ENCODE data around the gene ADAMTS8. TPM values are rescaled to one million over a fixed set of nuclear protein-coding genes. Genes with fewer than 3 reads are reported as not detected.
A peak's percentile ranks its signal among the peaks of the same experiment; 100 is the strongest.

ADAMTS8 gene
- total RNA-seq, 4 donors from 2014 or later, result 10.0 to 45.6 (median 34.0) TPM

DNA sequence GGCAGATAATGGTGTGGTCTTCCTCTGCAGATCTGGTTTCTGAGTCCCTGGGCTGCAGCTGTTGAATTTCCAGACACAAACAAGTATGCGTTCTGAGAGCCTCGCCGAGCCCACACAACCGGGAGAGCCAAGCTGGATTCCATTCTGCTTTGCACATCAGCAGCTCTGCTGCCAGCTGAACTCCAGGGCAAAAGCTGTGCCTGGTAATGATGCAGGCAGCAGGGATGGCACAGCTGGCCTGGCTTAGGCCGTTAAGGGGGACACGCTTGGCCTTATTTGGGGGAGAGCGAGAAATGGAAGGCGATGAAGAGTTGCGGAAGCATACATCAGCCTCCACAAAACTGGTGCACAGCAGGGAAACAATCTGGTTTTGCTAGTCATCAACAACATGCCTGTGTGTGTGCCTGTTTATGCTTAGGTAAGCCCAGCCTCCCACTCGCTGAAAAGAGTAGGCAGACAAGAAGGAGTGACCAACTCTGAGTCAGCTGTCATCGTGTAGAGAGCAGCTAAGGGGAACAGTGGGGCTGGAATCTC is 25.1 kb downstream of the ADAMTS8 start:
- WGBS, 2 donors (ENCODE audit: low coverage in 1 of 2), result 10 to 44% methylated on average over 2 to 5 of the region's 11 CpGs
- no peak overlapping the region for H3K4me3 ChIP-seq
- no peaks in the 10 kb centered on the region for H3K9me3 ChIP-seq
- H3K4me1 ChIP-seq, result peaks cover 0 to 53% (median 22%) of the 10 kb centered on the region in 3 donors
- peaks cover 0 to 8% of the 10 kb centered on the region in 2 donors for H3K36me3 ChIP-seq
- peak overlapping the region; percentile 76 to 90 (median 84) for H3K27ac ChIP-seq
- no peaks in the 10 kb centered on the region for H3K27me3 ChIP-seq
- TF ChIP-seq POLR2A (IDR thresholded peaks at IDR 0.05), result no peak
- peak; percentile 98 for TF ChIP-seq POLR2AphosphoS5 (IDR thresholded peaks at IDR 0.05)
- TF ChIP-seq, protein P1, sequence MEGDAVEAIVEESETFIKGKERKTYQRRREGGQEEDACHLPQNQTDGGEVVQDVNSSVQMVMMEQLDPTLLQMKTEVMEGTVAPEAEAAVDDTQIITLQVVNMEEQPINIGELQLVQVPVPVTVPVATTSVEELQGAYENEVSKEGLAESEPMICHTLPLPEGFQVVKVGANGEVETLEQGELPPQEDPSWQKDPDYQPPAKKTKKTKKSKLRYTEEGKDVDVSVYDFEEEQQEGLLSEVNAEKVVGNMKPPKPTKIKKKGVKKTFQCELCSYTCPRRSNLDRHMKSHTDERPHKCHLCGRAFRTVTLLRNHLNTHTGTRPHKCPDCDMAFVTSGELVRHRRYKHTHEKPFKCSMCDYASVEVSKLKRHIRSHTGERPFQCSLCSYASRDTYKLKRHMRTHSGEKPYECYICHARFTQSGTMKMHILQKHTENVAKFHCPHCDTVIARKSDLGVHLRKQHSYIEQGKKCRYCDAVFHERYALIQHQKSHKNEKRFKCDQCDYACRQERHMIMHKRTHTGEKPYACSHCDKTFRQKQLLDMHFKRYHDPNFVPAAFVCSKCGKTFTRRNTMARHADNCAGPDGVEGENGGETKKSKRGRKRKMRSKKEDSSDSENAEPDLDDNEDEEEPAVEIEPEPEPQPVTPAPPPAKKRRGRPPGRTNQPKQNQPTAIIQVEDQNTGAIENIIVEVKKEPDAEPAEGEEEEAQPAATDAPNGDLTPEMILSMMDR (IDR thresholded peaks at IDR 0.05), result no peak
- no peak for TF ChIP-seq EP300 (IDR thresholded peaks at IDR 0.05)
- peak; percentile 90 for ATAC-seq

DNA sequence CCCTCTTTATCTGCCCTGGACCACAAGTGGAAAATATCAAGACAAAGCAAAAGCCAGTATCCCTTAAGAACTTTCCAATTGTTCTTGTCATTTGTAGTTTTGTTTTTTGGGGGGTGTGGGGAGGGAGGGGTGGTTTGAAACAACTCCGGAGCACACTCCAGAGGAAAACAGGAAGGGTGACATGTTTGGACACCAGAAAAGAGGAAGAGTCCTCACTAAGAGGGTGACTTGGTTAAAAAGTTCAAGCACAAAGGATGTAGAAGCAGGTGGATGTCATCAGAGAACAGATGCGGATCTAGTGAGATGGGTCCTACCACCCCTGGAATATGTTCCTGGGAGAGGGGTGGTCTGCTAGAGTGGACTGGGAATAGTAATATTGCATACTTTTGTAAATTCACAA is 25.8 kb downstream of the ADAMTS8 start:
- TF ChIP-seq POLR2A (IDR thresholded peaks at IDR 0.05), result no peak
- TF ChIP-seq, protein P1 (IDR thresholded peaks at IDR 0.05), result no peak
- TF ChIP-seq POLR2AphosphoS5 (IDR thresholded peaks at IDR 0.05), result no peak
- TF ChIP-seq EP300 (IDR thresholded peaks at IDR 0.05), result no peak
- no peak overlapping the region for H3K4me3 ChIP-seq
- no peak for ATAC-seq
- H3K36me3 ChIP-seq, result peaks cover 0 to 8% of the 10 kb centered on the region in 2 donors
- WGBS, 2 donors (ENCODE audit: low coverage in 1 of 2), result 45 to 80% methylated on average over 1 to 2 of the region's 2 CpGs
- no peaks in the 10 kb centered on the region for H3K27me3 ChIP-seq
- peak overlapping the region; percentile 76 to 90 (median 84) for H3K27ac ChIP-seq
- H3K9me3 ChIP-seq, result no peaks in the 10 kb centered on the region
- peaks cover 0 to 47% (median 22%) of the 10 kb centered on the region in 3 donors for H3K4me1 ChIP-seq

DNA sequence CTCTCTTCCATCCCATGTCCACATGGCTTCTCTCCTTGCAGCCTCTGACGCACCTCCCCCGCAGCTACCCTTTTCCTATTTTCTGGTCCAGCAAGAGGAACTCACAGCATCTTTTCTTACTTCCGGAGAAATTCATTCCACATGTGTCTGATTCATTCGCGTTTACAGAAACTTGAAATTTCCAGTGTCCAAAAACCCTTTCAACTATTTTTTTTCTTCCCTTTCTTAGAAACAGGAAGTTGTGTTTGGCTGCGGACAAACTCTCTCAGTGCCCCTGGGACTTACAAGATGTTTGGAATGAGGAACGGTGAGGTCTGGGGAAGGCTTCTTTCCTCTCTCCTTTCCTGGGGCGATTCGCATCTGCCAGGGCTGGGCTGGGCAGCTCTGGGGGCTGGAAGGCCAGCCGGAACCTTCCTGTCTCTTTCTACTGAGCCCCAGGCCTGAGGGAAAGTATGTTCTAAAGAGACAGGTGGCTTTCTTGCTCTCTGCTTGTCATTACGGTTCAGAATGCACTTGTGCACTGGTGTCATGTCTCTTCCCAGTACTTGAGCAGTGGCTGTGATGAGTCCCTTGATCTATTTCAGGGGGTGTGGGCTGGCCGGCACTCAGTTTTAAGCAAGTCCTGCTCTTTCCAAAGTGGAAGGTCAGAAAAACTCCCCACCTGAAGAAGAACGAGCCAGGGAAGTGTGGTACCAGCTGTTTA is 27.5 kb downstream of the ADAMTS8 start:
- TF ChIP-seq POLR2A (IDR thresholded peaks at IDR 0.05) (no peak), EP300 (IDR thresholded peaks at IDR 0.05) (no peak)
- TF ChIP-seq, protein P1 (IDR thresholded peaks at IDR 0.05), result no peak
- H3K27me3 ChIP-seq, result no peaks in the 10 kb centered on the region
- H3K9me3 ChIP-seq, result no peaks in the 10 kb centered on the region
- H3K36me3 ChIP-seq, result peaks cover 0 to 8% of the 10 kb centered on the region in 2 donors
- peaks cover 0 to 47% (median 22%) of the 10 kb centered on the region in 3 donors for H3K4me1 ChIP-seq
- peak; percentile 14 for ATAC-seq
- WGBS, 2 donors (ENCODE audit: low coverage in 1 of 2), result 29 to 49% methylated on average over 2 to 11 of the region's 13 CpGs
- H3K4me3 ChIP-seq, result no peak overlapping the region
- H3K27ac ChIP-seq, result peak overlapping the region in 3 of 4 donors; percentile 29 to 84 (median 39)

DNA sequence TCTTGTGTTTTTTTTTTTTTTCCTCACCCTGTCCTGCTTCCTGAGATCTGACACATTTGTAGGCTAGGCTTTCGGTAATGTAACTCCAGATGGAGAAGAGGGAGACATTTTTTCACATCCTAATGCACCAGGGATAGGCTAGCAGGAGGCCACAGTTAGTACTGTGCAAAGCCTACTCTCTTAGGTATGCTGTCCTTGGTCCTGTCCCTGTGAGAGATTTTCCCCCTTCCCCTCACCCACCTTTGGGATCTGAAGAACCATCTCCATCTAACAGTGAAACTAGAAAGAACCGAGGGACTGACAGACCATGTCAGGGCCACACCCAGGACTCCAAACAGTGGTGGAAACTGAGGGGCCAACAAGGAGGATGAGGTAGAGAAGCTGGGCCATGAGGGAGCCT is 29.2 kb downstream of the ADAMTS8 start:
- TF ChIP-seq POLR2AphosphoS5 (IDR thresholded peaks at IDR 0.05) (no peak), EP300 (IDR thresholded peaks at IDR 0.05) (no peak), POLR2A (IDR thresholded peaks at IDR 0.05) (no peak)
- TF ChIP-seq, protein P1 (IDR thresholded peaks at IDR 0.05), result no peak
- WGBS, 2 donors (ENCODE audit: low coverage in 1 of 2), result 88 to 100% methylated on average over 1 to 2 of the region's 2 CpGs
- H3K4me3 ChIP-seq, result no peak overlapping the region
- H3K4me1 ChIP-seq, result peaks cover 0 to 43% (median 22%) of the 10 kb centered on the region in 3 donors
- H3K27ac ChIP-seq, result no peak overlapping the region
- no peaks in the 10 kb centered on the region for H3K36me3 ChIP-seq
- no peaks in the 10 kb centered on the region for H3K27me3 ChIP-seq
- H3K9me3 ChIP-seq, result no peaks in the 10 kb centered on the region
- ATAC-seq, result no peak

DNA sequence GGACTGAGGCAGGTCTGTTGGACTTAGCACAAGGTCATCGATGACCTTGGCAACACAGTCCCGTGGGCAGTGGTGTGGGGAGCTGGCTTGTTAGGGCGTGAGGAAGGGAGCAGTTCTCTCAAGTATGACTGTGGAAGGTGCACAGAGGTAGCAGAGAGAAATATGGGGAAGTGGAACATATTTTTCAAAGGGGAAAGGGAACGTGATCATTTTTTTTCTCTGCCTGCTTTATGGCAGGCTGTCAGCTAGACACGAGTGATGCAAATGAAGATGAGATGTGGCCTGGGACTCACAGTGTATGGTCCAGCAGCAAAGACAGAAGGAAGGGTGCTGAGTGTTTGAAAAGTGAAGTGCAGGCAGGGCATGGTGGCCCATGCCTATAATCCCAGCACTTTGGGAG is 30.6 kb downstream of the ADAMTS8 start:
- Histone ChIP-seq H3K36me3 (no peaks in the 10 kb centered on the region), H3K4me1 (peaks cover 0 to 31% (median 11%) of the 10 kb centered on the region in 3 donors), H3K4me3 (no peak overlapping the region), H3K9me3 (no peaks in the 10 kb centered on the region), H3K27ac (no peak overlapping the region), H3K27me3 (no peaks in the 10 kb centered on the region)
- ATAC-seq, result no peak
- 91 to 92% methylated on average over 5 of the region's 5 CpGs for WGBS, 2 donors (ENCODE audit: low coverage in 1 of 2)
- TF ChIP-seq, protein P1 (IDR thresholded peaks at IDR 0.05), result no peak
- TF ChIP-seq POLR2AphosphoS5 (IDR thresholded peaks at IDR 0.05) (no peak), POLR2A (IDR thresholded peaks at IDR 0.05) (no peak), EP300 (IDR thresholded peaks at IDR 0.05) (no peak)
